ENCODE results near the gene PRRT2.
"Not testable (repeated sequence)": the region's sequence is repeated elsewhere in the genome, so short reads cannot be mapped to it uniquely, and the experiment has no call there.

PRRT2 gene

DNA sequence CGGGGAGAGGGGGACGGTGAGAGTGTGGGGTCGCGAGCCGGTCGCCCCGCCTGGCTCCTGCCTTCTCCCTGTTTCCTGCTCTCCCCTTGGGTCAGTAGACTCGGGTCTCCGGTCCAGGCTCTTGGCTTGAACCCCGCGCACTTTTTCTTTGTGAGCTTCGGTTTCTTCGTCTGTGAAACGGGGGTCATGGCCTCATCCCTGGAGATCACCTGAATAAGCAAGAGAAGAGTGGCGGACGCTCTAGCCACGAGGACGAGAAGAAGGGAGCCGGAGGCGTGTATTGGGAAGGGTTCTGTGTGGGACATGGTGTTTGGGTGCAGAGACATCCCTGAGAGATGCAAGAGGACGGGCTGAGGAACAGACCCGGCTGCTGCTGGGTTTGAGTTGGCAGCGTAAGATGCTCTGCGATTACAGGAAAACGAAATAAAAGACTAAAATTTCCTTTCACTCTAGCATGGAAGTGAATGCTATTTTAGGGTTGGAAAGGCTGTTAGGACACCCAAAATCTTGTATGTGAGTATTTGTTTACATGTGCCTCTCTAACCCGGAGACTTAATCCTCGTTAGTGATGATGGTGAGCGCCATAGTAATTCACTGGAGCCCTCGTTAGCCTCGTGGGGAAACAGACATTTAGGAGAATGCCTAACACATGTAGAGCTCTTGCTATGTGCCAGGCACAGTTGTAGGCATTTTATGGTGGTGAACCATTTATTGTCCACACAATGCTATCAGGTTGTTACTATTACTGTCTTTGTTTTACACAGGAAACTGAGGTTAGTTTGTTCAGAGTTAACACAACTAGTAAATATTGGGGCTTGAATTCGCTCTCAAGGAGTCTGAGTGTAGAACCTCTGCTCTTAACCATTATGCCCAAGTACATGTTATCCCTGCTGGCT is 20.8 kb upstream of the PRRT2 start:
- DNase-seq (ENCODE audit: low read depth, low spot score), result no peak

DNA sequence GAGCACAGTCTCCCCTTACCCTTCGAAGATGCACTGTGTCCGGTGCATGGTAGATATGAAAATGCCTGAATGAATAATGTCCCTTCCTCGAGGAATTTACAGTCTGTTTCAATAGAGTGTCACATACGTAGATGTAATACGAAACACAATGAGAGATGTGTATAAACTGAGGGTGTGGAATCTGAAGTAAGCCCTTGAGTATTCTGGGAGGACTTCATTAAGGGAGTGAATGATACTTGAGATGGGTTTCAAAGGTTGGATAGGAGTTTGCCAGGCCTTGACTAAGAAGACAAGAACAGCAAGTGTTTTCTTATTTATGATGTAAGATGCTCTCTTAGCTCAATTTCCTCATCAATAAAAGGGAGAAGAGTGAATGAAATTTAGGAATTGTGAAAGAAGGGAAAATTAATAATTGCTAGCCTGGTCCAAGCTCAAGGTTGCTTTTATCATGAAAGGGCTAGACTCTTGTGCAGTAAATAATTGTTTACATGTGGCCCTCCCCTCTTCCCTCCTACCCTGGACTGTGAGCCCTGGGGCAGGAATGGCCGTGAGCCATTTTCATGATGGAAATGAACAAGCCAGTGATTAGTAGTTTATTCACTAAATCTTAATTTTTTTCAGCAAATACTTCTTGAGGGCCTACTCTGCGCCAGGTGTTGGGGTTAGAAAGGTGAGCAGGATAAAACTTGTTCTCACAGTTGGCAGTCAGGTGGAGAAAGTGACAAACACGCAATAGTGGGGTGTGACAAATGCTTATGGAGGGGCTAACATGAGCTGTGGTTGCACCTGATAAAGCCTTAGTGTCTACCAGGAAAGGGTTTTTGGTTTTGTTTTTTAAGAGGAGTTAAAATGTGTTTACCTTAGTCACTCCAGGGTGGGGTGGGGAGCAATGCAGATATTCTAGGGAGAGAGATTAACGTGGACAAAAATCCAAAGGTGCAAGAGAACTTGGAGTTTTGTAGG is 19.9 kb upstream of the PRRT2 start:
- DNase-seq (ENCODE audit: low read depth, low spot score), result no peak

DNA sequence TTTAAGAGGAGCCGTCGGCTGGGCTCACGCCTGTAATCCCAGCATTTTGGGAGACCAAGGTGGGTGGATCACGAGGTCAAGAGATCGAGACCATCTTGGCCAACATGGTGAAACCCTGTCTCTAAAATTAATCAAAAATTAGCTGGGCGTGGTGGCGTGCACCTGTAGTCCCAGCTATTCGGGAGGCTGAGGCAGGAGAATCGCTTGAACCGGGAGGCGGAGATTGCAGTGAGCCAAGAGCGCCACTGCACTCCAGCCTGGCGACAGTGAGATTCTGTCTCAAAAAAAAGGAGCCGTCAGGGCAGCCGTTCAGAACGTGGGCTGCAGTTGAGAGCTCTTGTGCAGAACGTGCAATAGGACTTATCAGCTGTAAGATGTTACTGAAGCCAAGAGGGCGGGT is 18.8 kb upstream of the PRRT2 start:
- DNase-seq (ENCODE audit: low read depth, low spot score), result not testable (repeated sequence)

DNA sequence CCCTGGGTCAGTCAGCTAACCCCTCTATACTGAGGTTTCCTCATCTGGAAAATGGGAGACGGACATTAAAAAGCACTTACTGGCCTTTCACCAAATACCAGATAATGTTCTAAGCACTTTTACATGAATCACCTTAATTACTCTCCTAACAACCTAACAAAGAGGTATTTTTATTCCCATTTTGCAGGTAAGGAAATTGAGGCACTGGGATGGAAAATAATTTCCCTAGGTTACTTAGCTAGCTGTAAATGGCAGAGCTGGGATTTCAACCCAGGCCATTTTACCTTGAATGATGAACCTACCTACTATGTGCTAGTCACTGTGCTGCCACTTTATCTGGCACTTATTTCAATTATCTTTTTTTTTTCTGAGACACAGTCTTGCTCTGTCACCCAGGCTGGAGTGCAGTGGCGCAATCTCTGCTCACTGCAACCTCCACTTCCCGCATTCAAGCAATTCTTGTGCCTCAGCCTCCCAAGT is 17.7 kb upstream of the PRRT2 start:
- no peak for DNase-seq (ENCODE audit: low read depth, low spot score)

DNA sequence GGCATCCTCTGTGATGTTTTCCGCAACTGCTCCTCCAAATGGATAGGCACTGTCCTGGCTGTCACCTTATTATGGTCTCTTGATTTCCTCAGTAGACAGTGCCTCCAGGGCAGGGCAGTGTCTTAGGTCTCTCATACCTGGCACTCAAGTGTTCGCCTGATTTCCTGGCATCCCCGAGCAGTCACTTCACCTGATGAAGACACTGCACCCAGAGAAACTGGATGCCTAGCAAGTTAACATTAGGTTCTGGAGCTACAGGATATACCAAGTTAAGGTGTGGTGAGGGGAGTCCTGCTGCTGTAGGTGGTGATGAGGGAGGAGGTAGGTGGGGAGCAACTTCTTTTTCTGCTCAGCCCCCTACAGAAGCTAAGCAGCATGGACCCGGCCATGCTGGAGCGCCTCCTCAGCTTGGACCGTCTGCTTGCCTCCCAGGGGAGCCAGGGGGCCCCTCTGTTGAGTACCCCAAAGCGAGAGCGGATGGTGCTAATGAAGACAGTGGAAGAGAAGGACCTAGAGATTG is 9.5 kb upstream of the PRRT2 start:
- DNase-seq (ENCODE audit: low read depth, low spot score), result no peak

DNA sequence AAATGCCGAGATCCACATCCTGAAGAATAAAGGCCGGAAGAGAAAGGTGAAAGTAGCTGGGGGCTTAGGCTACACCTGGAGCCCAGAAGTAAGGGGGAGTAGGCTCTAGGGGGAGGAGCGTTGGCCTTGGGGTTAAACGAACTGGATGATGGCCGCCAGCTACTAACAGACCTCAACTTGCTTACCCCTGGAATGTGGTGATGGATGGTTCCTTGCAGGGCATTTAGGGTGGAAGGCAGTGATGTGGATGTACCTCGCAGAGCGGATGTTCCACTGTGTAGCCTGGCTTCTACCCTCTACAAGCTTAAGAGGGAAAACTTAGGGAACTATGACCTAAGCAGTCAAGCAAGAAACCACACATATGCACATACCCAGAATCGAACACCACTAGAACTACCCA is 8.0 kb upstream of the PRRT2 start:
- no peak for DNase-seq (ENCODE audit: low read depth, low spot score)

DNA sequence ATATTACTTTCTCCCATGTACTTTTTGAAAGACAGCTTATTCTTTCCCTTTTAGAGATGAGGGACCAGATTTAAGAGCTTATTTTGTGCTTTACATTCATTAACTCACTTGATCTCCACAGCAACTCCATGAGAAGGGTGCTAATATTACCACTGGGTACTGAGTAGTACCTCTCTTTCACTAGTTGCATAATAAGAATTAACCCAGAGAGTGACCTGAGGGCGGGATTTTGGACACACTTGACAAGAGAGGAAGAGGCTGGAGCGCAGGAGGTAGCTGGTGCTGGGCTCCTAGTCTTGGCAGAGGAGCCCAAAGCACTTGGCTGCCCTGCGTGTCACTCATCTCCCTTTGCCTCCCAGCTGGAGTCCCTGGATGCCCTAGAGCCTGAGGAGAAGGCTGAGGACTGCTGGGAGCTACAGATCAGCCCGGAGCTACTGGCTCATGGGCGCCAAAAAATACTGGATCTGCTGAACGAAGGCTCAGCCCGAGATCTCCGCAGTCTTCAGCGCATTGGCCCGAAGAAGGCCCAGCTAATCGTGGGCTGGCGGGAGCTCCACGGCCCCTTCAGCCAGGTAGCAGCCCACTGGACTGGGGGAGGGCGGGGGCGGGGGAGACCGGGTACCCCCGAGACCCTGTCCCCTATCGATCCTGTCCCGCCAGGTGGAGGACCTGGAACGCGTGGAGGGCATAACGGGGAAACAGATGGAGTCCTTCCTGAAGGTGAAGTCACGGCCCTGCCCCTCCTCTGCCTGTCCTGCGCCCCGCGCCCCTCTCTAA is 7.3 kb upstream of the PRRT2 start:
- no peak for DNase-seq (ENCODE audit: low read depth, low spot score)

DNA sequence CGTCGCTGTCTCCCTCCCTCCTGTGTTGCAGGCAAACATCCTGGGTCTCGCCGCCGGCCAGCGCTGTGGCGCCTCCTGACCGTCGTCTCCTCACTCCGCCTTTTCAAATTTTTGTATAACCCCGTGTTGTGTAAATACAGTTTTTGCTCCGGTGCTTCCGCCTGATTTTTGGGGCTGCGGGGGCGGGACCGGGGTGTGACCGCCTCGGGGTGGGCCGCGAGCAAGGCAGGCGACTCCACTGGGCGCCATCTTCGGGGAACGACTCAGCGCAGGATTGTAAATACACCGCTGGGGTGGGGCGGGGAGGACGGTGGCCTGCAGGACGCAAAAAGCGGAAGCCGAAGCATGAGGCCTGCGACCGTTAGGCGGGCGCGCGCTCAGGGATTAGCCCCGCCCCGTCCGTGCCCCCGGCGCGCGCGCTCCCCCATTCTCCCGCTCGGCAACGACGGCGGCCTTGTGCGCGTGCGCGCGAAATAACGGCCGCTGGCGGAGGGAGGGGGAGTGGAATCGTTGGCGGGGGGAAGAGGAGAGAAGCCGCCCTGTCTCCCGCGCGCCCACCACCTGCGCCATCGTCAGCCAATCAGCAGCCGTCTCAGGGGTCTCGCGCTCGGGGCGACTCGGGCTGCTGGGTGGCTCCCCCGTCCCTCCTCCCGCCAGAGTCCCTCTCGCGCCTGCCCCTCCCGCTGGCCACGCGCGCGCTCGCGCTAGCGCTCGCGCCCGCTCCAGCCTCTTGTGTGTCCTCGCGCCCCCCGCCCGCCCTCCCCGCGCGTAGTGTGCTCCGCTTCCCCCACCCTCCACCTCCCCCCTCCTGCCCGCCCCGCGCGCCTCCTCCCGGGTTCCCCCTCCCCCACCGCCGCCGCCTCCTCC is 6.5 kb upstream of the PRRT2 start:
- DNase-seq (ENCODE audit: low read depth, low spot score), result peak; percentile 91

DNA sequence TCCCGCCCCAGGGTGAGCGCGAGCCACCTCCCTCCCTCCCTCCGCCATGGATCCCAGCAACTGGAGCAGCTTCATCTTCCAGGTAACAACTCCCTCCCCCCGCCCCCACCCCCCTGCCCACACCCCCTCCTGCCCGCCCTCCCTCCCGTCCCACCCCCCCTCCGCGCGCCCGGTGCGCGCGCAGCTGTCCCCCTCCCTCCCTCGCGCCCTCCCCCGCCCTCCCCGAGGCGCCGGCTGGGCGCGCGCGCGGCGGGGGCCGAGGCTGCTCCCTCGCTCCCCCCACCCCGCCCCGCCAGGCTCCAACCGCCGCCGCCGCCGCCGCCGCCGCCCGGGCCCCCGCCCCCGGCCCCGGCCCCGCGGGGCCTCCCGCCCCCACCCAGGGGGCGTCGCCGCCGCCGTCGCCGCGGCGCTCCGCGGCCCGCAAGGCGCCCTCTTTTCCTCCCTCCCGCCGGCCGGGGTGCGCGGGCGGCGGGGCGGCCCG is 5.9 kb upstream of the PRRT2 start, which contains the start of gene MAZ:
MAZ (plus strand) TSS at position 431 of the 481 bp plus-strand sequence. CDS start 173 bp downstream, outside the sequence.
- DNase-seq (ENCODE audit: low read depth, low spot score), result no peak

DNA sequence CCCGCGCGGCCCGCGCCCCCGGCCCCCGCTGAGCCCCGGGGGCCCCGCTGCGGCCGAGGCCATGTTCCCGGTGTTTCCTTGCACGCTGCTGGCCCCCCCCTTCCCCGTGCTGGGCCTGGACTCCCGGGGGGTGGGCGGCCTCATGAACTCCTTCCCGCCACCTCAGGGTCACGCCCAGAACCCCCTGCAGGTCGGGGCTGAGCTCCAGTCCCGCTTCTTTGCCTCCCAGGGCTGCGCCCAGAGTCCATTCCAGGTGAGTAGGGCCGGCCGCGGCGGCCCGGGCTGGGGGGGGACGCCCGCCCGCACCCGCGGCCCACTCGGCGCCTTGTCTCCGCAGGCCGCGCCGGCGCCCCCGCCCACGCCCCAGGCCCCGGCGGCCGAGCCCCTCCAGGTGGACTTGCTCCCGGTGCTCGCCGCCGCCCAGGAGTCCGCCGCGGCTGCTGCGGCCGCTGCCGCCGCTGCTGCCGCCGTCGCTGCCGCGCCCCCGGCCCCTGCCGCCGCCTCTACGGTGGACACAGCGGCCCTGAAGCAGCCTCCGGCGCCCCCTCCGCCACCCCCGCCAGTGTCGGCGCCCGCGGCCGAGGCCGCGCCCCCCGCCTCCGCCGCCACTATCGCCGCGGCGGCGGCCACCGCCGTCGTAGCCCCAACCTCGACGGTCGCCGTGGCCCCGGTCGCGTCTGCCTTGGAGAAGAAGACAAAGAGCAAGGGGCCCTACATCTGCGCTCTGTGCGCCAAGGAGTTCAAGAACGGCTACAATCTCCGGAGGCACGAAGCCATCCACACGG is 5.2 kb upstream of the PRRT2 start:
- DNase-seq (ENCODE audit: low read depth, low spot score), result no peak

DNA sequence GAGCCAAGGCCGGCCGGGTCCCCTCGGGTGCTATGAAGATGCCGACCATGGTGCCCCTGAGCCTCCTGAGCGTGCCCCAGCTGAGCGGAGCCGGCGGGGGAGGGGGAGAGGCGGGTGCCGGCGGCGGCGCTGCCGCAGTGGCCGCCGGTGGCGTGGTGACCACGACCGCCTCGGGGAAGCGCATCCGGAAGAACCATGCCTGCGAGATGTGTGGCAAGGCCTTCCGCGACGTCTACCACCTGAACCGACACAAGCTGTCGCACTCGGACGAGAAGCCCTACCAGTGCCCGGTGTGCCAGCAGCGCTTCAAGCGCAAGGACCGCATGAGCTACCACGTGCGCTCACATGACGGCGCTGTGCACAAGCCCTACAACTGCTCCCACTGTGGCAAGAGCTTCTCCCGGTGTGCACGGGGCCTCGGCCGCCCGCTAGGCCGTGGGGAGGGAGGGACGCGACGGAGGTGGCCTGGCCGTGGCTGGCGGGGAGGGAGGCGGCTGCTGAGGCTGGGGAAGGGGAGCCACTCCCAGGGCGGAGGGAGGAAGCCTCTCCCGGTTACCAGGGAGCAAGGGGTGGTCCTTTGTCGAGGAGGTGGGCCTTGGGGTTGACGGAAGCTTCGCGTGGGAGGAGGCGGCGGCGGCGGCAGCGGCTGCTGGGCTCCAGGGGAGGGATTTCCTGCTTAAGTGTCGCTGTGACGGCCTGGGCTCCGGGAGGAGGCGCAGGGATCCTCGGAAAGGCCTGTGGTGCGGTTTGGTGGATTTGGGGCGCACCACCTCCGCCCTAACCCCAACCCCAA is 4.4 kb upstream of the PRRT2 start:
- DNase-seq (ENCODE audit: low read depth, low spot score), result no peak

DNA sequence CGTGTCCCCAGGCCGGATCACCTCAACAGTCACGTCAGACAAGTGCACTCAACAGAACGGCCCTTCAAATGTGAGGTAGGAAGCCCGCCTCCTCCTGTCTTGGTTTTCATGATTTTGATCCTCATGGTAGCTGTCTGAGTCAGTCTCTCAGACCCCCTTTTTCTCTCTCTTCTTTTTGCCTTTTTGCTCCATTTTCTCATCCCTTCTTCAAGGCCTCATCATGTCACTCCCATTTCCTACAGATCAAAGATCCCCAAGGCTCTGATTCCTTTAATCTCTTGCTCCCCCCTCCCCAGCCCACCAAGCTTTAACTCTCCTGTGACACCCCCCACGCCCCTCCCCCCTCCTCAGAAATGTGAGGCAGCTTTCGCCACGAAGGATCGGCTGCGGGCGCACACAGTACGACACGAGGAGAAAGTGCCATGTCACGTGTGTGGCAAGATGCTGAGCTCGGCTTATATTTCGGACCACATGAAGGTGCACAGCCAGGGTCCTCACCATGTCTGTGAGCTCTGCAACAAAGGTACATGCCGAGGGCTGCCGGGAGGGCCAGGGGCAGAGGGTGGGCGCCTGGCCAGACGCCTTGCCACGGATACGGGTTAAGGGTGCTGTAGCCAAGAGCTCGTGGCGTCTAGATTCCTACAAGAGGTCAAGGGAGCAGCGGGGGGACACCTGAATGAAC is 3.6 kb upstream of the PRRT2 start:
- no peak for DNase-seq (ENCODE audit: low read depth, low spot score)

DNA sequence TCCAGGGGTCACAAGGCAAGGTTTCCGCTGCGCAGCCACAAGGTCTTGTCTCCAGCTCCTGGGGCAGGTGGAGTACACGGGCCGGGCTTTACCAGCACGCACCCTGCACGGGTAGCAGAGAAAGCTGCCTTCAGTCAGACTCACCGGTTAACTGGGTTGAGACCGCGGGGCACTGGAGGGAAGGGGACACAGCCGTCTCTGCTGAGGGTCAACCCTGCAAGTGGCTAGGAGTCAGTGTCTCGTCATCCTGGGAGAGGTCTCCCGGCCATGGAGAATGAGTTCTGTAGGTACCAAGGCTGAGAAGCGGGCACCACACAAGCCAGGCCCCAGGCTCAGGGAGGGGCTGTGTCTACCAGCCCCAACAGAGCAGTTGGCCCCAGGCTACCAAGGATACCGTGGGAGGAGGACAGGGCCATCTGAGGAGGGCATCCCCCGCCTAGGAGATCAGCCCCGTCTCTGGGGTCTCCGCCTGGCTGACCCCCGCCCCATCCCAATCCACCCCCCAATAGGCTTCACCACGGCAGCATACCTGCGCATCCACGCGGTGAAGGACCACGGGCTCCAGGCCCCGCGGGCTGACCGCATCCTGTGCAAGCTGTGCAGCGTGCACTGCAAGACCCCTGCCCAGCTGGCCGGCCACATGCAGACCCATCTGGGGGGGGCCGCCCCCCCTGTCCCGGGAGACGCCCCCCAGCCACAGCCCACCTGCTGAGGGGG is 2.8 kb upstream of the PRRT2 start:
- no peak for DNase-seq (ENCODE audit: low read depth, low spot score)

DNA sequence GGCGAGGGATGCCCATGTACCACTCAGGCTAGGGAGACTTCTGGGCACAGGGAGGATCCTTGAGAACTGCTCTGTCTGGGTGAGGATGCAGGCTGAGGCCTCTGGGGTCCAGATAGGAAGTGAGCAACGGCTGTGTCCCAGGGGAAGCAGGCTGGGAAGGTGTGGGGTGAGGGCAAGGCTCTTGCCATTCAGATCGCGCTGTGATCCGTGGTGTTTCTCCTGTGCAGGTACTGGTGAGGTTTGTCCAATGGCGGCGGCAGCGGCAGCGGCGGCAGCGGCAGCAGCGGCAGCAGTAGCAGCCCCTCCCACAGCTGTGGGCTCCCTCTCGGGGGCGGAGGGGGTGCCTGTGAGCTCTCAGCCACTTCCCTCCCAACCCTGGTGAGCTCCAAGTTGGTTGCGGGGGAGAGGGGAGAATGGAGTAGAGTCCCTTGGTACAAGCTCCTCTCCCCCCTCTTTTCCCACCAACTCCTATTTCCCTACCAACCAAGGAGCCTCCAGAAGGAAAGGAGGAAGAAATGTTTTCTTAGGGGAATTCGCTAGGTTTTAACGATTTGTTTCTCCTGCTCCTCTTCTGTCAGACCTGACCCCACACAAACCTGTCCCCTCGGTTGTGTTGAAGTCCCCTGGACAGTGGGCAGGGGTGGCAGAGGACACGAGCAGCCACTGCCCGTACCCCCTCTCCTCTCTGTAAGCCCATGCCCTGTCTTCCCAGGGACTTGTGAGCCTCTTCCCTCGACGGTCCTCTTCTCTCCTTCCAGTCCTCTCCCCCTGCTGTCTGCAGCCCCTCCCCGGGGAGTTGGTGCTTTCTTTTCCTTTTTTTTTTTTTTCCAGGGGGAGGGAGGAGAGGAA is 1.9 kb upstream of the PRRT2 start:
- no peak for DNase-seq (ENCODE audit: low read depth, low spot score)

DNA sequence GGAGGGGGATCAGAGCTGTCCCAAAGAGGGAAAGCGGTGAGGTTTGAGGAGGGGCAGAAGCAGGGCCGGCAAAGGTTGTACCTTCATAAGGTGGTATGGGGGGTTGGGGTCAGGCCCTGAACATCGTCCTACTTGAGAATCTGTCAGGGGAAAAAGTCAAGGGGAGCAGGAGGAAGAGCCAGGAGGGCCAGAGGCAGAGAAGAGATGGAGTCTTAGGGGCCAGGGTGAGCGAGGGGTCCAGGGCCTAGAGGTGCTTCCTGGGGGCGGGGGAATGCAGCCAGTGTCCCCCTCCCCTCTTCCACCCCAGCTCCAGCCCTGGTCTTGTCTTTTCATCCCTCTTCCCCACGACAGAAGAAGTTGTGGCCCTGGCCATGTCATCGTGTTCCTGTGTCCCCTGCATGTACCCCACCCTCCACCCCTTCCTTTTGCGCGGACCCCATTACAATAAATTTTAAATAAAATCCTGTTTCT is 1.3 kb upstream of the PRRT2 start:
- no peak for DNase-seq (ENCODE audit: low read depth, low spot score)

Data from smooth muscle cell of the brain vasculature (primary cell).